ENCODE results near the gene ZNF415.

ZNF415 gene

DNA sequence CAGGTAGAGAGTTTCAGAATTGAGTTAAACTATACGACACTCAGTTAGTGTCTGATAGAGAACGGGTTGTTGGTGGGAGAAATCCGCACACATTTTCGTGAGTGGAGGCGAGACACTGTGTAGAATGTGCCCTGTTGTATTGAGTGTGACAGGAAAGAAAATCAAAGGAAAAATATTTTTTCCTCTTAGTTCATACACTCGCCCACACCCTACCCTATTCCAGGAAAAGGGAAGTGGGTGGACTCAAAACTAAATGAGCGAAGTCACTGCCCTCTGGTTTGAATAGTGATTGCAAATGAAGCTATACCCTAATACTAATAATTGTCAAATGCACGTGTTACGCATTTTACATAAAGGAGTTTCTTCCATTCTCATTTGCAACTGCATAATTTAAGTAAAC, 24.1 kb upstream of the ZNF415 start:
- no peaks in the 10 kb centered on the region for H3K27me3 ChIP-seq (ENCODE audit: insufficient read depth, low read length, poor library complexity, severe bottlenecking)
- no peaks in the 10 kb centered on the region for H3K9me2 ChIP-seq (replicated peaks; ENCODE audit: low read depth, low read length)
- H3F3A ChIP-seq (ENCODE audit: low read depth), result no peaks in the 10 kb centered on the region
- H3K9me3 ChIP-seq (ENCODE audit: insufficient read depth, low read depth, low read length), result no peaks in the 10 kb centered on the region
- peak overlapping the region; percentile 83 for H3K9ac ChIP-seq (ENCODE audit: low read depth, low read length, poor library complexity, severe bottlenecking)
- peak overlapping the region; percentile 84 for H3K4me2 ChIP-seq (ENCODE audit: low read depth, low read length, poor library complexity, severe bottlenecking)
- H4K20me1 ChIP-seq (ENCODE audit: insufficient read depth, low read length, poor library complexity, severe bottlenecking), result peaks cover 16% of the 10 kb centered on the region
- H3K79me2 ChIP-seq (ENCODE audit: insufficient read depth, low read length), result peaks cover 22% of the 10 kb centered on the region
- H3K36me3 ChIP-seq (ENCODE audit: insufficient read depth, low read length), result no peaks in the 10 kb centered on the region
- no peak overlapping the region for H2AFZ ChIP-seq (ENCODE audit: low read length)
- peak overlapping the region; percentile 79 for H3K4me3 ChIP-seq (ENCODE audit: low read length, poor library complexity, severe bottlenecking)
- peaks cover 23% of the 10 kb centered on the region for H3K4me1 ChIP-seq (ENCODE audit: insufficient read depth, low read length, poor library complexity, severe bottlenecking)
- TF ChIP-seq, protein P1, sequence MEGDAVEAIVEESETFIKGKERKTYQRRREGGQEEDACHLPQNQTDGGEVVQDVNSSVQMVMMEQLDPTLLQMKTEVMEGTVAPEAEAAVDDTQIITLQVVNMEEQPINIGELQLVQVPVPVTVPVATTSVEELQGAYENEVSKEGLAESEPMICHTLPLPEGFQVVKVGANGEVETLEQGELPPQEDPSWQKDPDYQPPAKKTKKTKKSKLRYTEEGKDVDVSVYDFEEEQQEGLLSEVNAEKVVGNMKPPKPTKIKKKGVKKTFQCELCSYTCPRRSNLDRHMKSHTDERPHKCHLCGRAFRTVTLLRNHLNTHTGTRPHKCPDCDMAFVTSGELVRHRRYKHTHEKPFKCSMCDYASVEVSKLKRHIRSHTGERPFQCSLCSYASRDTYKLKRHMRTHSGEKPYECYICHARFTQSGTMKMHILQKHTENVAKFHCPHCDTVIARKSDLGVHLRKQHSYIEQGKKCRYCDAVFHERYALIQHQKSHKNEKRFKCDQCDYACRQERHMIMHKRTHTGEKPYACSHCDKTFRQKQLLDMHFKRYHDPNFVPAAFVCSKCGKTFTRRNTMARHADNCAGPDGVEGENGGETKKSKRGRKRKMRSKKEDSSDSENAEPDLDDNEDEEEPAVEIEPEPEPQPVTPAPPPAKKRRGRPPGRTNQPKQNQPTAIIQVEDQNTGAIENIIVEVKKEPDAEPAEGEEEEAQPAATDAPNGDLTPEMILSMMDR (conservative IDR thresholded peaks at IDR 0.05; ENCODE audit: low read length), result no peak
- no peak for TF ChIP-seq EZH2phosphoT487 (IDR thresholded peaks at IDR 0.05; ENCODE audit: borderline replicate concordance)

- H3K9me3 ChIP-seq (ENCODE audit: insufficient read depth, low read depth, low read length), result peaks cover 20% of the 10 kb centered on the region
- no peaks in the 10 kb centered on the region for H3K9me2 ChIP-seq (replicated peaks; ENCODE audit: low read depth, low read length)
- H3K27me3 ChIP-seq (ENCODE audit: insufficient read depth, low read length, poor library complexity, severe bottlenecking), result no peaks in the 10 kb centered on the region
- no peaks in the 10 kb centered on the region for H3F3A ChIP-seq (ENCODE audit: low read depth)
- no peak overlapping the region for H2AFZ ChIP-seq (ENCODE audit: low read length)
- TF ChIP-seq, protein P1 (conservative IDR thresholded peaks at IDR 0.05; ENCODE audit: low read length), result no peak
- TF ChIP-seq EZH2phosphoT487 (IDR thresholded peaks at IDR 0.05; ENCODE audit: borderline replicate concordance), result no peak
- no peak overlapping the region for H3K4me3 ChIP-seq (ENCODE audit: low read length, poor library complexity, severe bottlenecking)
- no peak overlapping the region for H3K9ac ChIP-seq (ENCODE audit: low read depth, low read length, poor library complexity, severe bottlenecking)
- H3K4me1 ChIP-seq (ENCODE audit: insufficient read depth, low read length, poor library complexity, severe bottlenecking), result no peaks in the 10 kb centered on the region
- H3K79me2 ChIP-seq (ENCODE audit: insufficient read depth, low read length), result no peaks in the 10 kb centered on the region
- peaks cover 21% of the 10 kb centered on the region for H3K36me3 ChIP-seq (ENCODE audit: insufficient read depth, low read length)
- H4K20me1 ChIP-seq (ENCODE audit: insufficient read depth, low read length, poor library complexity, severe bottlenecking), result no peaks in the 10 kb centered on the region
- H3K4me2 ChIP-seq (ENCODE audit: low read depth, low read length, poor library complexity, severe bottlenecking), result no peak overlapping the region
Measured at GRCh38 chr19:53147645-53148044, 14.9 kb upstream of the ZNF415 start.

DNA sequence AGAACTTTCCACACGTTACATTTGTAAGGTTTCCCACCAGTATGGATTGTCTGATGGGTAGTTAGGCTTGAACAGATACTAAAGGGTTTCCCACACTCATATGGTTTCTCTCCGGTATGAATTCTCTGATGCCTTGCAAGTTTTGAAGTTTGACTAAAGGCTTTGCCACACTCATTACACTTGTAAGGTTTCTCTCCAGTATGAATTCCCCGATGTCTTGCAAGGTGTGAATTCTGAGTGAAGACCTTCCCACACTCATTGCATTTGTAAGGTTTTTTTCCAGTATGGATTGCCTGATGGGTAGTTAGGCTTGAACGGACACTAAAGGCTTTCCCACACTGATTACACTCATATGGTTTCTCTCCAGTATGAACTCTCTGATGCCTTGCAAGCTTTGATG, 7.6 kb upstream of the ZNF415 start:
- H3K4me2 ChIP-seq (ENCODE audit: low read depth, low read length, poor library complexity, severe bottlenecking), result no peak overlapping the region
- H3K27me3 ChIP-seq (ENCODE audit: insufficient read depth, low read length, poor library complexity, severe bottlenecking), result no peaks in the 10 kb centered on the region
- H3K9ac ChIP-seq (ENCODE audit: low read depth, low read length, poor library complexity, severe bottlenecking), result no peak overlapping the region
- H3K4me1 ChIP-seq (ENCODE audit: insufficient read depth, low read length, poor library complexity, severe bottlenecking), result no peaks in the 10 kb centered on the region
- peaks cover 31% of the 10 kb centered on the region; the same call in 1 of the 2 replicates for H3K9me3 ChIP-seq (ENCODE audit: insufficient read depth, low read depth, low read length)
- H3K9me2 ChIP-seq (replicated peaks; ENCODE audit: low read depth, low read length), result no peaks in the 10 kb centered on the region
- H3K79me2 ChIP-seq (ENCODE audit: insufficient read depth, low read length), result no peaks in the 10 kb centered on the region
- H3K4me3 ChIP-seq (ENCODE audit: low read length, poor library complexity, severe bottlenecking), result no peak overlapping the region
- TF ChIP-seq, protein P1 (conservative IDR thresholded peaks at IDR 0.05; ENCODE audit: low read length), result no peak
- TF ChIP-seq EZH2phosphoT487 (IDR thresholded peaks at IDR 0.05; ENCODE audit: borderline replicate concordance), result no peak
- no peaks in the 10 kb centered on the region for H3F3A ChIP-seq (ENCODE audit: low read depth)
- H2AFZ ChIP-seq (ENCODE audit: low read length), result no peak overlapping the region
- H4K20me1 ChIP-seq (ENCODE audit: insufficient read depth, low read length, poor library complexity, severe bottlenecking), result no peaks in the 10 kb centered on the region
- H3K36me3 ChIP-seq (ENCODE audit: insufficient read depth, low read length), result peaks cover 23% of the 10 kb centered on the region
